Sciatic nerve (tissue), 2 donors: ENCODE data around the gene BABAM2. TPM values are rescaled to one million over a fixed set of nuclear protein-coding genes. Genes with fewer than 3 reads are reported as not detected.
A peak's percentile ranks its signal among the peaks of the same experiment; 100 is the strongest.

Source experiments
- ATAC-seq: fragments of 200-7000 bp; cut with Tn5 transposase; one replicate; pipeline ENCODE4 v1.9.1; 2020; ENCODE audit warnings: mild to moderate bottlenecking, moderate library complexity
- DNase-seq: peaks from one replicate; pipeline ENCODE4 v3.0.0-alpha.2; 2020; ENCODE audit warnings: low spot score
- intact Hi-C: fragments of 100-400 bp; cut with DNase I; formaldehyde crosslinking; loops from one replicate; pipeline ENCODE4 v1.14.2; 2022
- total RNA-seq: library from RNA; stranded (reverse); fragmentation: NEBNext Ultra II Directional; extraction: Animal tissue kit (Norgen Biotek cat#: 25700); gene quantifications from one replicate; pipeline ENCODE4 v1.2.1, GENCODE V29; 2021
- donor health status: DM: no; HTN: no; CAD: no.
- donor health status: DM: no; HTN: no; CAD: no.

The BABAM2 gene
- total RNA-seq, 1 donor from 2014 or later = 38.2 TPM

GRCh38 chr2:28129955-28130695 lies 239.6 kb downstream of the BABAM2 start:
- intact Hi-C loops = no loop called here
- DNase-seq (no peak), ATAC-seq (no peak)

- intact Hi-C loops = no loop called here
- DNase-seq (no peak), ATAC-seq (no peak)
Observed at GRCh38 chr2:28133778-28134177, 243.2 kb downstream of the BABAM2 start.

DNA sequence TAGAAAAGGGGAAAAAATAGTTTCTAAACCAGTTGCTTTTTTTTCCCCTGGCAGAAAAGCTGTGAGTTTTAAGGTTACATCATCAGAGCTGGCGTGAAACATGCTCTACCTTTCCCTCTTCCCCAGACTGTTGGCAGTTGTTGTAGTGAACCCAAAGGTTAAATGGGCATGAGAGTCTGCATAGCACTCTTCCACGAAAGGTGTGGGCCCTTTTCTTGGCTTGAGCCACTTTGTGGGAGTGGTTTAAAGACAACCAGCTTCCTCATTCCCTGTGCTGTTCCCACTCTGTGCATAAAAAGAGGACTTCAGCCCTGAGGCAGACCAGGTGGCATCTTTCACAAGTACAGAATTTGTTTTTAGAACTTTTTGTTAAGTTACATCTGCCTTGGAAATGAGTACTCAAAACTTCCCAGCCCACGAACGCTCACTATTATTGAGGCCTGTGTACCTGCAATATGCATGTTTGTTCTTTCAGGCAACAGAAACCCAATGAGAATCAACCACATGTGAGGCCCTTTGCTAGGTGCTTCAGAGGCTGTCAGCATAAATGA lies 243.8 kb downstream of the BABAM2 start:
- DNase-seq = no peak
- intact Hi-C loops = no loop called here
- ATAC-seq = peak; percentile 82

DNA sequence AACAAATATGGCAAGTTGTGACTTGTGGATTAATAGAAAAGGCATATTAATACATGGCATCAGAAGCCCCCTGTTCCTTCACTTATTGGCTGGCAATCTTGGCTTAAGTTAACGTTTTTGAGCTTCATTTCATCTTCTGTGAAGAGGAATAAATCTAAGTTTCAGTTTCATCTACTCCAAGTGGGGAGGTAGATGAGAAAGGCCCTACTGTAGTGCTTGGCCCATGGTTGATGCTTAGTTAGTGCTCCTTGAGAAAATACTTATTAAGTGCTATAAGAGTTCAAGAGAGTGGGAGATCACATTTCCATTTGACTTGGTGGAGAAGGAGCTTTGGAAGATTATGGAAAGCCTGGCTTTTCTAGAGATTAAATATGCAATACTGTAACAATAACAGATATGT lies 244.3 kb downstream of the BABAM2 start:
- intact Hi-C loops = no loop called here
- ATAC-seq = no peak
- DNase-seq = no peak

DNA sequence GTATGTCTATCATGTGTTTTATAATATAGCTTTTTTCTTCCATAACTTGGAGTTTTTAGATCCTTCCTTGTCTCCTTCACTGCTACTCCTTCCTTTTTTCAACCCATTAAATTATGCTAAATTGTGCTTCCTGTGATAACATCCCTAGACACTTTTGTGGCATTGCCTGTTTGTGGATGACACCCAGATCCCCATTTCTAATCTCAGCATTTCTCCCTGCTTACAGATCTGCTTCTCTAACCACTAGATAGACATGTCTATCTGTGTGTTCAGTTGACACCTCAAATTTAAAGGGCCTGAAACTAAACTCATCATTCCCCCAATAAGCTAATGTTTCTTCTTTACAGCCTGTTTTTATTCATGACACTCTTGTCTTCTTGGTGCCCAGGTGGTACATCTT lies 244.8 kb downstream of the BABAM2 start:
- intact Hi-C loops = no loop called here
- no peak for ATAC-seq
- DNase-seq = no peak

GRCh38 chr2:28135799-28136198 lies 245.3 kb downstream of the BABAM2 start:
- ATAC-seq (no peak), DNase-seq (no peak)
- intact Hi-C loops = no loop called here

DNA sequence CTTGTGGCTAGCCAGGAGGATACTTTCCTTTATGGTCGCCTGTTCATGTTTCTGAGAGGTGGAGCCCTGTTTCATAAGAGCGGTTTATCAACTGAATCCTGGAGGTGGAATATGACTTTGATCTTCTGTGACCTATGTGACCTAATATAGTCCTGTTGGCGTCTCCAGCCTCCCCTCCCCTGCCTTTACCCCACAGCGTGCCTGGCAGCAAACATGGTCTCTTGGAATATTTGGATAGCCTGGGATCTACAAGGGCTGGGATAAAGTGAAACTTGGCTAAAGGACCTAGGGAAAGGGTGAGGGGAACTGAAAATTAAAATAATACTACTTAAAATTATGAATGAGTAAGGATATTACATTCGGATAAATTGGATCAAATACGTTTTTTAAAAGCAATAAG lies 246.0 kb downstream of the BABAM2 start:
- intact Hi-C loops = no loop called here
- DNase-seq (no peak), ATAC-seq (peak; percentile 38)

GRCh38 chr2:28137221-28137620 lies 246.7 kb downstream of the BABAM2 start:
- intact Hi-C loops = no loop called here
- peak; percentile 85 for ATAC-seq
- no peak for DNase-seq

- ATAC-seq (peak; percentile 59), DNase-seq (no peak)
- intact Hi-C loops = no loop called here
Observed at GRCh38 chr2:28142386-28142785, 251.9 kb downstream of the BABAM2 start.

DNA sequence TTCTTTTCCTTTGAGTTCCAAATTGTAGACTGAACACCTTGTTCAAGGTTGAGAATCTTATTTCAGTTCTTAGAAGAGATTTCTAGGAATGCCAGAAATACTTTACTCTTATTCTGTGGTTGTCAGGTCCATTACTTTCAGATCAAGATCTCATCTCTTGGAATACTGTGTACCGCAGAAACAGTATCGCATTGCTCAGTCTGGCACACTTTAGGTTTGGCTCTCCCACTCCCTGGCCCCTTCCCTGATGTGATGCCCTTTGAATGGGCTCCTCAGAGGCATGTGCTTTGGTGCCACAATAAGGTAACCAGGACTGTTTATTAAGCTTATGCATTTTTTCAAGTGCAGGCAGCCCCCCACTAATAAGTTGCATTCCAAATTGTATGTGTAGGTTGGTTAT lies 257.5 kb downstream of the BABAM2 start:
- intact Hi-C loops = no loop called here
- DNase-seq = no peak
- no peak for ATAC-seq

DNA sequence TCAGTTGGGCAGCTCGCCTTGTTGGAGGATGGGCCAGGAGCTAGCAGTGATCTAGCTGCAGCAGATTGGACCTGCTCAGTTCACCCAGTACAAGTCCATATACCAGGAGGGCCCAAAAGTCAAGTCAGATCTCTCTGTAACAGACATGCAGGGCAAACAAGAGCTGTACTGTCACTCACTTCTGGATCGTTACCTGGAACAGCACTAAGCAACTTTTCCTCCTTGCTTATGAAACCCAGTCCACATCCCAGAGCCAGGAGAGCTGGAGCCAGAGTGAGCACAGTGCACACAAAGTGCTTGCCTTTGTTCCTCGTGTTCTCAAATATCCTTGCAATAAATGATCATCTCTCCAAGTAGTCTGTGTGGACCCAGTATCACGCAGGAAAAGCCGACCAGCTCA lies 258.0 kb downstream of the BABAM2 start:
- no peak for DNase-seq
- intact Hi-C loops = no loop called here

DNA sequence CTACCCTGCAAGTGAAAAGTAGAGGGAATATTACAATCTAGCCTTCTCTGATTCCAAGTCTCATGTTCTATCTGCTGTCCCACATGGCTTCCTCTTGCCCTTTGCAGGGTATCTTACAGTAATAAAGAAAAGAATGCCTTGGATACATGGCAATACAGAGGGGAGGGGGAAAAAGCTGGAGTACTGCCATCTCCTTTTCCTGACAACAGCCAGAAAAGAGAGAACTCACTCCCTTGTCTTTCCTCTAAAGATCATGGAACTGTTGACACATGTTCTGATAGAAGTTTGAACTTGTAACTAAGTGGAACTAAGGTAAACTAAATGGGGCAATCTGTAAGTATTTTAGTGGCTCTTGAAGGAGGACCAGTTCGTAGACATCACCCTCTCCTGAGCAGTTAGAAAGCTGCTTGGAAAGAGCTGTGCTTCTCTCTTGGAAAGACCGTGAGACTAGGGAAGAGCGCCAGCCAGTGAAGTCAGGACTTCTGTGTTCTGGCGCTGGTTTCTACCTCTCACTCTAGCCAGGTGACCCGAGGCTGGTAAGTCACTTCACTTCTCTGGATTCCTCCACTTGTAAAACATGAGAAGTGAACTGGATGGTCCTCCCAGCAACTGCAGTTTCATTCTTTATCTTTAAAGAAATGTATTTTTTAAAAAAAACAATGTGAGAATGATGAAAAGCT lies 259.8 kb downstream of the BABAM2 start:
- intact Hi-C loops = no loop called here
- ATAC-seq = no peak

More for the DNA sequence above, 258.0 kb downstream of the BABAM2 start:
- no peak for ATAC-seq

DNA sequence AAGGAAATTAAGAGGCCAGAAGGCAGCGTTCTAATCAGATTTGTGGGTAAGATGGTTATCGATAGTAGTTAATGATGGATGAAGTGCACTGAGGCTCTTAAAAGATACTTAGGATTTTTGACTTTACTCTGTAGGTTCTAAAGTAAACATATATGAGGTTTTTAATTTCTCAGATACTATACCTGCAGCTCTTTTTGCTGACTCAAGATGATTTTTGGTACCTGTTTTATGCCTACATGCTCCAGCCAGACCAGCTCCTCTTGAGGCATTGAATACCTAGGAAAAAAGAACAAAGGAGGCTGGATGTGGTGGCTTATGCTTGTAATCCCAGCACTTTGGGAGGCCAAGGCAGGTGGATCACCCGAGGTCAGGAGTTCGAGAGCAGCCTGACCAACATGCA lies 260.5 kb downstream of the BABAM2 start:
- DNase-seq (no peak), ATAC-seq (no peak)
- intact Hi-C loops = no loop called here

More for the DNA sequence above, 259.8 kb downstream of the BABAM2 start:
- no peak for DNase-seq

- ATAC-seq (no peak), DNase-seq (no peak)
- intact Hi-C loops = no loop called here
Observed at GRCh38 chr2:28152585-28153280, 262.2 kb downstream of the BABAM2 start.

DNA sequence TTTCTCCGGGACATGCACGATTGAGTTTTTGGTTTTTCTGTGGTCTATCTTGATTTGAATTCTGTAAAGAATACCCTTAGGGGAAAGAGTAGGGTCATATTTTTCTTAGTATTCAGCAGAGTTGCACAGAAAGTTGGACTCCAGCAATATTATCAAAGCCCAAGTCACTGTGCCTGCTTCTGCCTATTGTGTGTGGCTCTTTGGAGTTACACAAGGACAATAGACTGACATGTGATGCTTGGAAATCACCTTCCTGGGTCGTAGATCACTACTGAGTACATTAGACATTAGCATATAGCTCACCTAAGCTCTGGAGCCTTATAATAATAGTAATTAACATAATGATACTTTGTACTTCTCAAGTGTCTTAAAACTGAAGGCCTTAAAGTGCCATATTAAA lies 263.3 kb downstream of the BABAM2 start:
- intact Hi-C loops = no loop called here
- no peak for ATAC-seq
- DNase-seq = no peak

GRCh38 chr2:28155086-28155485 lies 264.6 kb downstream of the BABAM2 start:
- DNase-seq (no peak), ATAC-seq (no peak)
- intact Hi-C loops = no loop called here

GRCh38 chr2:28155627-28156026 lies 265.1 kb downstream of the BABAM2 start:
- DNase-seq (no peak), ATAC-seq (no peak)
- intact Hi-C loops = no loop called here

DNA sequence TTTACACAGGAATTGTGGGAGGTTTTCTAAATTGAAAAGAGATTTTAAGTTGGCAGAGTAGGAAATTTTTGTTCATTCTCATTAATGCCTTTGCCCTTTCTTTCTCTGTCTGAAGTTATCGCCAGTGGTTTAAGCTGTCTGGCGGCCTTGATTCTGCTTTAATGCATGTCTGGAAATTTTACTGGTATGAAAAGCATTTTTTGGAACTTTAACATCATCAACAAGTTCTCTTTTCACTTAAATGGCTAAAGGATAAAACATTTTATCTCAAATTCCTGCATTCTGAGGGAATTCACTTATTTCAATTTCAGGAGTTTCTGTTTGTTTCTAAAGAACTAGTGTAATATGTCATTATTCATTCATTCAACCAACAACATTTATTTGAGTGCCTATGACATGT lies 268.3 kb downstream of the BABAM2 start:
- intact Hi-C loops = no loop called here
- DNase-seq = no peak

DNA sequence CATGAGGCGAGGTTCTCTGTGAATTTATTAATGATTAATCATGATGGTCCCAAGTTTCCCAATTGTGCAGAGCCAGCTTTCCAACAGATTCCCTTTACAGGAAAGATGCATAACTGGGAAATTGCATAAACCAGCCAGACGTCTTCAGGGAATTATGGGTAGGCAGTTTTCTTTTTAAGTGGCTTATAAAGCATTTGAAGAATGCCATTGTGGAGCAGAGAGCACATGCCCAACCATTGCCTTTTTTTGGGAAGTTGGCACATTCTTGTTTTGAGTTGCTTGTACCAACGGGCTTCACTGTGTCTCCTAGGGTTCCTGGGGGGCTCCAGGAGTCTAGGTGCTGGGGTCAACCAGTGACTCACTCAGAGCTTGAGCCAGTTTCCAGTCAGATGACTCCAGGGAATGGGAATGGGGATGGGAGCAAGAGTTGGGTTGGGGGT lies 270.5 kb downstream of the BABAM2 start:
- intact Hi-C loops = no loop called here
- ATAC-seq (peak; percentile 30), DNase-seq (no peak)

More for the DNA sequence above, 268.3 kb downstream of the BABAM2 start:
- ATAC-seq = no peak

DNA sequence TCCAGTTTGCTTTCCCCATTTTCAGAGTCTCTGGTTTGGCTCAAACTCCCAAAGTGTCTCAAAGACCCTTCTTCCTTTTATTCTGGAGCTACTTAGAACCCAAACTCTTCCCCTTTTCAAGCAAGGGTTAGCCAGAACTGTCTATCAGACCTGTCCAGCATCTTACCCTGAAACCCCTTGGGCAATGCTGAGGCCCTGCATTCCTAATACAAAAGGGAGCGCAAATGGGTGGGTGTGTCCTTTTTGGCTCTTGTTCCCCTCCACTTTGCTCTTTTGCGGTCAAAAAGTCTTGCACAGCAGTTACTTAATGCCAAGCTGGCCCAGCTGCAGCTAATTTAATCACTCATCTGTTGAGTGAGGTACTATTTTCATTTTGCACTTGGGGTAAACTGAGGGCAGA lies 270.9 kb downstream of the BABAM2 start:
- ATAC-seq (peak; percentile 42), DNase-seq (no peak)
- intact Hi-C loops = no loop called here
